ENCODE data around the gene CALCOCO1. TPM values are rescaled to one million over a fixed set of nuclear protein-coding genes. Genes with fewer than 3 reads are reported as not detected.
A peak's percentile ranks its signal among the peaks of the same experiment; 100 is the strongest.

CALCOCO1 gene
- total RNA-seq, 1 donor from 2014 or later, result 144 TPM

- H3K4me3 Mint-ChIP-seq (ENCODE audit: unreplicated experiment), result no peak overlapping the region
- no peaks in the 10 kb centered on the region for H3K9me3 Mint-ChIP-seq (ENCODE audit: unreplicated experiment)
- no peak overlapping the region for H3K27ac Mint-ChIP-seq (ENCODE audit: unreplicated experiment)
- TF ChIP-seq CTCF (IDR thresholded peaks at IDR 0.05; ENCODE audit: unreplicated experiment), result no peak
- H3K4me1 Mint-ChIP-seq (ENCODE audit: unreplicated experiment), result peaks cover 21% of the 10 kb centered on the region
- peaks cover 23% of the 10 kb centered on the region for H3K27me3 Mint-ChIP-seq (ENCODE audit: unreplicated experiment)
- peaks cover 8% of the 10 kb centered on the region for H3K36me3 Mint-ChIP-seq (ENCODE audit: low read depth, unreplicated experiment)
- DNase-seq (ENCODE audit: low spot score), result no peak
Measured at GRCh38 chr12:53698948-53699677, 28.1 kb downstream of the CALCOCO1 start.

- Mint-ChIP-seq H3K27me3 (ENCODE audit: unreplicated experiment) (peaks cover 23% of the 10 kb centered on the region), H3K9me3 (ENCODE audit: unreplicated experiment) (no peaks in the 10 kb centered on the region), H3K4me3 (ENCODE audit: unreplicated experiment) (peak overlapping the region; percentile 81), H3K36me3 (ENCODE audit: low read depth, unreplicated experiment) (peaks cover 8% of the 10 kb centered on the region), H3K27ac (ENCODE audit: unreplicated experiment) (peak overlapping the region; percentile 25), H3K4me1 (ENCODE audit: unreplicated experiment) (peaks cover 16% of the 10 kb centered on the region)
- TF ChIP-seq CTCF (IDR thresholded peaks at IDR 0.05; ENCODE audit: unreplicated experiment), result no peak
- DNase-seq (ENCODE audit: low spot score), result no peak
Measured at GRCh38 chr12:53696655-53697331, 30.5 kb downstream of the CALCOCO1 start.

- Mint-ChIP-seq H3K9me3 (ENCODE audit: unreplicated experiment) (no peaks in the 10 kb centered on the region), H3K27ac (ENCODE audit: unreplicated experiment) (peak overlapping the region; percentile 25), H3K36me3 (ENCODE audit: low read depth, unreplicated experiment) (peaks cover 8% of the 10 kb centered on the region), H3K4me1 (ENCODE audit: unreplicated experiment) (peaks cover 14% of the 10 kb centered on the region), H3K4me3 (ENCODE audit: unreplicated experiment) (peak overlapping the region; percentile 81), H3K27me3 (ENCODE audit: unreplicated experiment) (peaks cover 23% of the 10 kb centered on the region)
- peak; percentile 62 for DNase-seq (ENCODE audit: low spot score)
- TF ChIP-seq CTCF (IDR thresholded peaks at IDR 0.05; ENCODE audit: unreplicated experiment), result no peak
Measured at GRCh38 chr12:53696285-53696654, 31.0 kb downstream of the CALCOCO1 start.

- no peaks in the 10 kb centered on the region for H3K9me3 Mint-ChIP-seq (ENCODE audit: unreplicated experiment)
- H3K4me1 Mint-ChIP-seq (ENCODE audit: unreplicated experiment), result peaks cover 14% of the 10 kb centered on the region
- H3K4me3 Mint-ChIP-seq (ENCODE audit: unreplicated experiment), result peak overlapping the region; percentile 83
- H3K36me3 Mint-ChIP-seq (ENCODE audit: low read depth, unreplicated experiment), result peaks cover 8% of the 10 kb centered on the region
- peak; percentile 68 for DNase-seq (ENCODE audit: low spot score)
- TF ChIP-seq CTCF (IDR thresholded peaks at IDR 0.05; ENCODE audit: unreplicated experiment), result no peak
- H3K27ac Mint-ChIP-seq (ENCODE audit: unreplicated experiment), result no peak overlapping the region
- peaks cover 23% of the 10 kb centered on the region for H3K27me3 Mint-ChIP-seq (ENCODE audit: unreplicated experiment)
Measured at GRCh38 chr12:53695152-53696145, 31.8 kb downstream of the CALCOCO1 start.

Measured in endothelial cell (in vitro differentiated cells).